GM18858 (cell line): ENCODE measurements around the gene MACROD1.

Source experiments
- ATAC-seq: cut with Tn5 transposase; IDR thresholded peaks from one replicate; pipeline ENCODE4 v1.9.1; 2021; ENCODE audit not compliant: unreplicated experiment

The MACROD1 gene

DNA sequence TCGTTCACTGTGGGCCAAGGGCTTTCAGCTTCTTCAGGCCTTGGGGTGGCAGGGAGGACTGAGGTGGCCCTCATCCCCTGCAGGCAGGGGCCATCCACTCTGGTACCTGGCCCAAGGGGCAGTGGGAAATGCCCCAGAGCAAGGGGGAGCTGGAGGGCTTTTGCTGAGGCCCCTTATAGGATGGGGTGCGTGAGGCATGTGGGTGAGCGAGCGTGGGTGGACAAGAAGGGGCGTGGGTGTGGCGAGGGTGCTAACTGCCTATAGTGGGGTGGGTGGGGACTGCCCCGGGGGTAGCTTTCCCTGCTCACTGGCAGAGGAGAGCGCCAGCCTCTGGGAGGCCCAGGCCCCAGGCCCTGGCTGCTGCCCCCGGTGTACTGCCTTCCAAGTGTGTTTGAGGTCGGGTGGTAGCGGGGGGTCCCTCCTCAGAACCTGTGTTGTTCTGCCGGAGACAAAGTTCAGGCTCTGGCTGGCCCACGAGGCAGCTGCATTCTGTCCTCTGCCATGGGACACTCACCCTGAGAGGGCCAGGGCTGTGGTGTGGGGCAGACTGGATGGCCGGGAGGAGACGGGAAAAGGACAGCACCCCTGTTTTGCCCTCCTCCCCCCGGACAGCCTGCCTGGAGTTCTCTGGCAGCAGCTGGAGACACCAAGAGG, 126.8 kb downstream of the MACROD1 start:
- no peak for ATAC-seq

DNA sequence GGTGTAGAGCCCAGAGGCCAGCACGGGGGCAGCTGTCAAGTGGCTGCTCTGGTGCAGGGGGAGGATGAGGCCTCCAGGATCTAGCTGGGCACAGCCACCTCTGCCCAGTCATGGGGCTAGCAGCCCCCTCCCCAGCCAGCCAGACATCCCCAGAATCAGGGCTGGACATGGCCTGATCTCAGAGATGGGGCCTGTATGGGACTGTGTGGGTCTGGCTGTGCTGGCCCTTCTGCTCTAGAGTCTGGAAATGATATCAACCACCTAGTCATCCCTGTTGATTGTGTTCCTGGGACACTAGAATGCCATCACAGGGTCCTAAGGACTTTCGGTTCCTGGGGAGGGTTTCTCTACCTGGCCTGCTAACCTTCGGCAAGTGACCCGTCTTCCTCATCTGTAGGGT, 127.4 kb downstream of the MACROD1 start:
- ATAC-seq, result no peak

DNA sequence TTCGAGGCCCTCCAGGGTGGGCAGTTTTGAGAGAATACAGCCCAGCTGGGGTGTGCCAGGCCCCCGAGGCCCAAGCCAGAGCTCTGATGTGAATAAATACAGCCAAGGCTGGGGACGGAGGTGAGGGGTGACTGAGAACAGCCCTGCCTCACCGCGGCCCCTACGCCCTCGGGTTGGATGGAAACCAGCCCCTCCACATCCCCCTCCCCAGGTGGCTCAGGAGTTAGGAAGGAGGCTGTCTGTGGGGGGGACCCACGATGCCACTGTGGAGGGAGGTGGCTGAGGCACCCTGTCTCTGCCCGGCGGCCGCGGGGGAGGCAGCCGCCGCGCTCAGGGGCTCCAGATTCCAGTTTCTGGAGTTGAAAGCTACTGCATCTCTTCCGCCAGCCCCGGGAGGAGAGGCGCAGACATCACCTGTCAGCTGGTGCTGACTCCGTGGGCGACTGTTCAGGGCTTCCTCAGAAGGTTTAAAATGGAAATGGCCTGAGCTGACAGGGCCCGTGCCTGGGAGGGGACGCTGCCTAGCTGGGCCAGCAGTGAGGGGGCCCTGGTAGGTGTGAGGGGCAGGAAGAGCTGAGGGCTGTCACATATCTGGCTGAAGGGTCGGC, 128.8 kb downstream of the MACROD1 start:
- ATAC-seq, result no peak

DNA sequence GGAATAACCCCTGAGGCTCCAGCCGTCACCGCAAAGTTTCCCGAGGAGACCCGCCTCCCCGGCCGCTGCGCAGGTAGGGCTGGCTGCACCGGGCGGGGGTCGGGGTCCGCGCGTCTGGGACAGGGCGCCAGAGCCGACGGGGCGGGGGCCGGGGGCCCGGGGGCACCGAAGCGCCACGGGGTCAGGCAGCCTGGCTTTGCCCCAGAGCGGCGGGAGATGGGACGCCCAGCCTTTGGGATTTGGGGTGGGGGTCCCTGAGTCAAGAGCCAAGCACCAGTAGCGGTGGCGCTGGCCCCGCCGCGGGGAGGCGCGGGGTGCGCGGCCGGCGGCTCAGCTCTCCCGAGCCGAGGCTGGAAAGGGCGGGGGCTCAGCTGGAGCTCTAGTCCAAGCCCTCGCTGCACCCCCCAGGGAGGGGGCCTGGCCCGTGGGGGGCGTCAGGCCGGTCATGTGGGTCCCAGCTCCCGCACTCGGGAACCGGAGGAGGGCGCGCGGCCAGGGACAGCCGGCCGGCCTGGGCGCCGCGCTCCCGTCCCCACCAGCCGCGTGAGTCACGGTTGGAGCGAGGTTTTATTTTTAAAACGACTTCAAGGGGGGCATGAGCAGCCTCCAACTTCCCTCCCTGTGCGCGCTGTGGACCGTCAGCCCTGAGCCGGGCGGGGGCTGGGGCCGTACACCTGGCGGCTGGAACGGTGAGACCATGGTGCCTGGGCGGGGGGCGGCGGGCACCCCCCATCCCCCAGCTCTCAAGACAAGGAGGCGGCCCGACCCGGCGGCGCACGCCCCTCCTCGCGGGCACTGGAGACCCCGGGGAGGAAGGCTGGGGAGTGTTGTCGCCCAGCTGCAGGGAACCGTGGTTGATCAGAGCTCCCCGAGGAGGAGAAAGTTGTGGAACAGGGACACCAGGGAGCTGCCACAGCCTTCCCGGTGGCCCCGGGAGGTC, 129.6 kb downstream of the MACROD1 start:
- ATAC-seq, result no peak

DNA sequence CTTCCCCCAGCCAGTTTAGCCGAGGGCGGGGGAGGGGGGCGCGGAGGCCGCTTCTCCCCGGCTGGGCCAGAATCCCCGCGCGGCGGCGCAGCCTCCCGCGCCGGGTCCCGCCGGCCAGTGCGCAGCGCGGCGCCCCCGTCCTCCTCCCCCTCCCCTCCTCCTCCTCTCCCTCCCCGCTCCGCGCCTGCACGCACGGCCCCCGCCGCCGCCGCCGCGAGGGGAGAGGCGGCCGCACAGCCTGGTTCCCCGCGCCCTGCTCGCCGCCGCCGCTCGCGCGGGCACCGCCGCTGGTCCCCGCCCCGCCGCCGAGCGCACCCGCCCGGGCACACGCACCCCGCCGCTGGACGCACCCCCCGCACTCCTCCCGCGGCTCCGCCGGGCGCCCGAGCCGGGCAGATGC, 130.3 kb downstream of the MACROD1 start, which contains the start of gene FLRT1:
Gene FLRT1 (plus strand): TSS at position 356 of the 400 bp plus-strand sequence. CDS start 80,337 bp downstream, outside the sequence.
- no peak for ATAC-seq

DNA sequence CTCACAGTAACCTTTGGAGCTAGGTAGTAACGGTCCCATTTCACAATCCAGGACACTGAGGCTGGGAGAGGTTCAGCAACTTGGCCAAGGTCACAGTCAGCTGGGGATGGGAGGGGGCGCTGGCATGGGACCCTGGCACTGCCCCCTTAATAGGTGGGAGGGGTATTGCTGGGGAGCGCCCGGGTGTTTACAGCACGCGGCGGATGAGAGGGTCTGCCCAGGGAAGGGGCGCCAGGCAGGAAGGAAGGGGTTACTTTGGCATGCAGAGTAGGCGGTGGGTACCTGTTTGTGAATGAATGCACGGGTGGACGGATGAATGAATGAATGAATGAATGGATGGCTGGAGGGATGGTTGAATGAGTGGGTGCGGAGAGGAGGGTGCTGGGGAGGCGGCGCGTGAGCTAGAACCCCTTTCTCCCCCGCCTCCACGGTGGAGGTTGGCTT, 130.8 kb downstream of the MACROD1 start:
- ATAC-seq, result no peak

DNA sequence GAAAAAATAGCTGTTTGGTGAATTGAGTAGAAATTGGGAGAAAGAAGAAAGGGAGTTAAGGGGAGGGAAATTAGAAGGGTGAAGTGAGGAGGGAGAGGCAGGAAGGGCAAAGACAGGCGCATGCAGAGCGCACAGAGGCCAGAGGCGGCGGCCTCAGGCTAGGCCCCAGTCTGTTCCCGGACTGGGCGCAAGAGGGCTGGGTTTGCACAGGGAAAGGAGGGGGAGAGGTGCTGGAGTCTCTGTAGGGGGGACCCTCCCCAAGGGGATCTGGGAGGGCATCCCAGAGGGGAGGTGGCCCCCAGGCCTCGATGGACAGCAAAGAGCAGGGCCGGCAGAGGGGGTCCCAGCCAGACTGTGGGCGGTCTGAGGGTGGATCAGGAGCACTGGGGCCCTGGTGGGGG, 131.5 kb downstream of the MACROD1 start:
- ATAC-seq, result no peak

DNA sequence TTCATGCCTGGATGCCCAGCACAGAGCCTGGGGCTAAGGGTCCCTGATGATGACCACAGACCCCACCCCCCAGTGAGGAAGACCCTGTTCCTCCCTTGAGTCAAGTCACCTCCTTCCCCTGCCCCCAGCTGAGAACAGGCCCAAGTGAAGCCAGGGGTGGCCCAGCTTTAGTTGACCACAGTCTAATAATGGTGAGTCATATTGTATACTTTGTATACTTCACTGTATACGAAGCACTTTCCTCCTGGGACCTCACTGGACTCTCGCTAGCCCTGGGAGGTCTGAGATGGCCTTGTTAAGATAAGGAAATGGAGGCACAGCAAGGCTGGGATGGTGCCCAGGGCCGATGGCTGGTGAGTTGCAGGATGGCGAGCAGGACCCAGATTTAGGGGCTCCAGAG, 133.9 kb downstream of the MACROD1 start:
- no peak for ATAC-seq

DNA sequence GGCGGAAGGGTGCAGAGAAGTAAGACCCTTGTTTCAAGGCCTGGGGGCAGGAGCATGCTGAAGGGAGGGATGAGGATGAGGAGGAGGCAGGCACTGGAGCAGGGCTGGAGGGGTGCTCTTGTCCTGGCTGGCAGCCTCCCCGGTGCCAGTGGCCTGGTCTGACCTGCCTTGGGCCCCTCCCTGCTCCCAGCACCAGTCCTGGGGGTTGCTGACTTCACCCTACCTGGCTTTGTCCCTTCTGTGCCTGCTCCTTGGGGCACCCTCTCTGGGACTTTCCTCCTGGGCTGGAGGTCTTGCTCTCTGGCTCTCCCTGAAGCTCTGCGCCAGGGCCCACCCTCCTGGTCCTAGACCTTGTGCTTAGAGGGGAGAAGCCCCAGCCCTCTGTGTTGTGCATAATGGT, 134.9 kb downstream of the MACROD1 start:
- ATAC-seq, result no peak

DNA sequence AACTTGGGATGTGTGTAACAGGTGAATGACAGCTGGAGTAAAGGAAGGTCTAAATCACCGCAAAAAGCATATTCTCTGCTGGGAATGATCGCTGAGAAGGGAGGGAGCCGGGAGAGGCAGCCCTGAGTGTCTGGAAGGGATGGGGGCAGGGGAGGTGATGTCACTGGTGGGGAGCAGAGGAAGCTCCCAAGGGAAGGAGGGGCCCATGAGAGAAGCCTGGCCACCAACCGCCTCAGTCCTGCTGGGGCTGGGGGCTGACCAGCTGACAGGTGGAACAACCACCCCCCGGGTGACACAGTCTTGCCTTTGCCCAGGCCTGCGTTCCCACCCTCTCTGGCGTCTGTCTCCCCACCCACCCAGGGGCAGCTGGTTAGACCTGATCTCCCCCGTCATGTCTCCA, 136.1 kb downstream of the MACROD1 start:
- ATAC-seq, result no peak

DNA sequence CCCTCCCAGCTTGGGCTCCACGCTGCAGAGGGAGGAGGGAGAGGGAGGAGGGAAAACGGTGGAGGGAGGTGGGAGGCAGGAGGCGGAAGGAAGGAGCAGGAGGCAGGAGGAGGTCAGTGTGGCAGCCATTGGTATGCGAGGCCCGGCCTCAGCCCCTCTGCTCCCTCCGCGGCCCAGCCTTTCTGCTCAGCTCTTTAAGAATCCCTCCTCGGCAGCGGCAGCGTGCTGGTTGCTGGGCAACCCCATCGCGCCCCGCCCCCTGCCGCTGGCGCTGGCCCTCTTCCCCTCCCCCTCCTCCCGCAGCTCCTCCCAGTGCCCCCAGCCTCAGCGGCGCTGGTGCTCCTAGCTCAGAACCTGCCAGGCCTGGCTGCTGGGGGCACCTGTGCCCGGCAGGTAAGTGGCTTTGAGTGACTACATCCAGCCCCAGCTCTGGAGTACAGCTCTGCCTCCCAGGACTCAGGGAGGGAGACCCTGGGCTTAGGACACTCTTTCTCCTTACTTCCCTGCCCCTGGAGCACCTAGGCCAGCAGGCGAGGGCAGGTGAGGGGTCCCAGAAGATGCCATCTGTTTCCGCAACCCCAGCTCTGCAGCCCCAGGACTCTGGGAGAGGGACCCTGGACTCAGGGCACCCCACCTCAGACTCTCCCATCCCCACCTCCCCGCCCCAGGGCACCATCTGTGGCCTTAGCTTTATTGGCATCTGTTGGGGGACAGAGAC, 137.4 kb downstream of the MACROD1 start:
- no peak for ATAC-seq

DNA sequence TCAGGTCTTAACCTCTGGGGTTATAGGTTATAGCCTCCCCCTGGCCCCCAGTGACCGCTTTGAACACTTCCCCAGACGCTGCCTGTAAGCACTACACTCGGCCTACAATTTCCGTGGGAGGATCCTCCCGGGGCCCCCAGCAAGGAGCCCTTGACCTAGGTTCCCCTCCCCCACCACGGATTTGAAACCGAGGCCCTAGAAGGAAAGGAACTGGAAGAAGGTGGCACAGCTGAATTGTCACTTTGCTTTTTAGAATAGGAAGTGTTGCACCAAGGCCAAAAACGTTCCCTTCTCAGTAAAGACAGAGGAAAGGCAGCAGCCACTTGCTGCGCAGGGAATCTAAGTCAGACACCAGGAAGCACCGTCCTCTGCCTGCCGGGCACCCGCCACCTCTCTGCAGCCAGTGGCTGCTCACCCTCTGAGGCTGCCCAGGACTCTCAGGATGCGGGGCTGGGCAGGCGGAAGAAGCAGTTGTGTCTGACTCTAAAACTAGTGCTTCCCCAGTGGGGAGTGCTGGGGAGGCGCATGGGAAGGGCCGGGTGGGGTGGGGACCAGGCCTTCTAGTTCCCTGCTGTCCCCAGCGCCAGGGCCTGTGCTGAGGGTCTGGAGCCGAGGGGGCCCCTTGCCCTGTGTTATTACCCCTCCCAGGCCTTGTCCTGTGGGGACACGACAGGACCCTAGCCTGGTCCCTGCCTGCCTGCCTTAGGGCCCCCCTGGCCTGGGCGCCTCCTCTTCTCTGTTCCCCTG, 138.1 kb downstream of the MACROD1 start:
- ATAC-seq, result no peak

DNA sequence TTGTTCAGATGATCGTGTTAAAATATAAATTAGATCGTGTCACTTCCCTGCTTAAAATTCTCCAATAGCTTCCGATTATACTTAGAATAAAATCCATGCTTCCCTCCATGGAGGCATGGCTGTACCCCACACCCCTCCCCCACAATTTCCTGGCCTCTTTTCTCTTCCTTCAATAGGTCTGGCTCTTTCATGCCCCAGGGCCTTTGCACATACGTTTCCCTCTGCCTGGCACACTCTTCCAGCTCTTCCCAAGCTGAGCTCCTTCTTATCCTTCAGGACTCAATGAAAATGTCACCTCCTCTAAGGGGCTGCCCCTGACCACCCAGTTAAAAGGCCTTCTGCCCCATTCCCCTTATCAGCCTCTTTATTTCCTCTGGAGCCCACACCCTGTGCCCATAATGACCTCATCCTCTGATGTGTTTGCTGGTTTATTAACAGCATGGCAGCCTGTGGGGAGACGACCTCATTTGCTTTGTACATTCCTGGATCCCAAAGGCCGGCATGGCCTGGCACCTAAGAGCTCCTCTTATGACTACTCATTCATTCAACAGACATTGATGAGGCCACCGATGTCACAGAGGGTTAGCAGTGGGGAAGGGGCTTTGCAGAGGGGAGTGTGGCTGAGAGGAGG, 139.2 kb downstream of the MACROD1 start:
- ATAC-seq, result no peak

DNA sequence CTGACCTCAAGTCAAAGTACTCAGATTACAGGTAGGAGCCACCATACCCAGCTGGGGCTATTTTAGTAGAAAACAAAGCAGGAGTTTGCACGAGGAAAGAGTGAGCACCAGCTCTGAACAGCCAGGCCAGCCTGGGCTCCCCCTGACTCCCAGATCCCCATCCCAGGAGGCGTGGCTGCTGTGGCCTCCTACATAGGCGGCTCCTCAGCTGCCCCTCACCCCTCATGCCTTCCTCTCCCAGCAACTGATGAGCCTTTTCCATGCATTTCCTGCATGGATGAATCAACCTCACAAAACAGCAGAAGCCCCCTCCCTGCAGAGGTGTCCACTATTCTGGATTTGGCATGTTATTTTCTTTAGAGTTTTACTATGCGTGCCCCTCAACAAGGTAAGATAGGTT, 140.7 kb downstream of the MACROD1 start:
- no peak for ATAC-seq

DNA sequence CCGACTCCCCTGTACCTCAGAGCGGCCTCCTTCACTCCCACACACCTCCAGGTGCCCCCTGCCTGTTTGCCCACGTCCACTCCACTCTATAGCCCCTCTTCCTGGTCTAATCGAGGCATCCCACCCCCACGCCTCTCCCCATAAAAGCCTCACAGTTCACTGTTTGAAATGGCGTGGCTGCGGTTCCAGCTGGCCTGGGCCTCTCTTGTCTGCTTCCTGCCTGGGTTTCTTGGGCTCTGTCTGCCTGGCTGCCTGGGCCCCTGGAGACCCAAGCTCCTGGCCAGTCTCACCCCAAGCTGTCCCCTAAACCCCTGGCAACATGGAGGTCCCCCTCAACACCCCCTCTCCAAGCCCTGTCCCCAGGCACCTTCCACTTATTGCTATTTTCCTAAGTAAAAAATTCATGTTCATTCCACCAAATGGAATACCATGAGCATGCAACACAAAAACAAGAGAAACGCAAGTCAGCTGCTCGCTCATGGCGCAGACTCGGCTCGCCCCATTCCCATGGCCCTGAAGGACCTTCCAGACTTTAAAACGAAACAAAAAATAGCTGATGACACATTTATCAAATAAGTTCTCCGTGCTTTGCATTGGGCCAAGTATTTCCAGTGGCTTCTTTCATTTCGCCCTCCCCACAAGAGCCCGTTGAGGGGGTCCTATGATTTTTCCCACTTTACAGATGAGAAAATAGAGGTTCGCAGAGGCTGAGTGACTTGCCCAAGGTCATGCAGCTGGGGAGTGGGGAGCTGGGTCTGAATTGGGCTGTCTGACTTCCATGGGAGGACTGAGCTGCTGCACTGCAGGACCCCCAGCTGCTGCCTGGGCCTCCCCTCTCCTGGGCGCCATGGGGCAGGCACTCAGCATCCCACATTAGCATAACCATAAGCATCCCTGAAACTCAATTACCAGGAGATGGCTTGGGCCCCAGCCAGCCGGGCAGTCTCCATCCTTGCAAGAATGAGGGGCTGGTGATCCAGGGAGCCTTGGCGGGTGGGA, 141.9 kb downstream of the MACROD1 start:
- no peak for ATAC-seq

DNA sequence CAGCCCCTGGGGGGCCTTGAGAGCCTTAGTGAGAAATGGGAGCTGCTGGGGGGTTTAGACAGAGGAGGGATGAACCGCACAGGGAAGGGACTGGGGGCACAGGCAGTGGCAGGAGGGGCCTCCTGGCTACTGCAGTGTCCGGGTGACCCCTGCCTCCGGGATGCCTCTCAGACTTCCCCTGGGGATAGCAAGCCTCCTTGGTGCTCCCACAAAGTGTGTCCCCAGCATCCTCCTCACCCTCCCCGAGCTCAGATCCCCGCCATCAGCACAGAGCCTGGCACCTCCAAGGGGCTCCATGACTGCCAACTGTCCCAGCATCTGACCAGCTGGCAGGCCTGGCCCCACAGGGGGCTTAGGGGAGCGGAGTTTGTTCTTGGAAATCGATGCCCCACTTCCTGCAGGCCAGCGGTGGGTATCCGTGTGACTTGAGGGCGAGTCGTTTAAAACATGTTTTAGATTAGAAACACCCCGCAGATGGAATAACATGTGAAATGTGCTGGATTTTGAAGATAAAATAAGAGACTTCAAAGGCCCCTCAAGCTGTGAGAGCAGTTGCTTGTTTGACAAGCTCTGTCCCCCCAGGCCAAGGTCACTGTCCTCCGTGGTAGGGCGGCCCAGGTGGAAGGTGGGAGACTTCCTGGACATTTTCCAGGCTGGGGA, 143.7 kb downstream of the MACROD1 start:
- no peak for ATAC-seq

DNA sequence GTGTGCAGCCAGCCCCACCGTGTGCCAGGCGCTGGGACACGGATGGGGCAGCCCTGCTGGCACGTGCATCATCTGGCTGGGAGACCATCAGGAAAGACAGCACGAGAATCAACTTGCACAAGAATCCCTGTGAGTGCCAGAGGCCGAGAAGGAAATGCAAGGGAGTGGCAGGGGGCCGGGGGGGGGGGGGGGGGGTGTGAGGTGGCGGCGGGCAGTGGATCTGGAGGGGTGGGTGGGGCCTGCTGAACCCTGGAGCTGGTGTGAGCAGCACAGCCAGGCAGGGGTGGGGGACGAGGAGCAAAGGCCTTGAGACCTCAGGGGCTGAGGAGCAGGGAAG, 144.2 kb downstream of the MACROD1 start:
- ATAC-seq, result no peak

DNA sequence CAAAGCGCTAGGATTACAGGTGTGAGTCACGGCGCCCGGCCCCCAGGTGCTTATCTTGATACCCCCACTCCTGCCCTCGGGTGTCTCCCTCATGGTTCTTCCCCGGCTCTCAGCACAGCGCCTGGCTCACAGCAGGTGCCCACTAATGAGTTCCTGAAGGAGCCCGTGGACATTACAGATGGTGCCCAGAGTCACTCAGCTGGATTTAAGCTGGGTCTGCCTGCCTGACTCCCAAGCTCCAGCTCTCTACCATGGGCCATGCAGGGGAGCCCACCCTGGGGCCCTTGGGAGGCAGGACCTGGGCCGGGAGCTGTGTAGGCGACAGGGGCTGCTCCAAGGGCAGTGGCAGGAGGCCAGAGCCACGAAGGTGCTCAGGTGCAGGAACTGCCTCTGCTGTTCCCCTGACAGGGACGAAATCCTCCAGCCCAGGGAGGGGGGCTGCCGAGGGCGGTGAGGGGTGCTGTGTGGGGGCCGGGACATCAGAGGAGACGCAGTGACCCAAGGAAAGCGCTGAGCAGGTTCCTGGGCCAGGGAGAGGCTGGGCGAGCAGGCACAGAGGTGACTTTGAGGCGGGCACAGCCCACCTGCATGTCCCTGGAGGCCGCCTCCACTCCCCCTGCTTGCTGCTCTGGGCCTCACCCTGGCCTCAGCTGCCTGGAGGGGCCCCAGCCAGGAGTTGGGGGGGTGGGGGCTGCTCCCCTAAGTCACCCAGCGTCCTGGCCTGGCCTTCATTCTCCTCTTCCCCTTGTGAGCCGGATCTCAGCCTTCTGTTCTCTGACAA, 144.7 kb downstream of the MACROD1 start:
- ATAC-seq, result no peak
